NT2/D1 (cell line): Measurements from ENCODE around the gene MECR.
A peak's percentile ranks its signal among the peaks of the same experiment; 100 is the strongest.

Experiments
- DNase-seq: peaks from one replicate; pipeline ENCODE4 v3.0.0-alpha.2; 2011; ENCODE audit warnings: low read depth, low spot score
- H3K27me3 ChIP-seq: 2 replicates; pipeline ENCODE4 v1.6.0; 2011; ENCODE audit warnings: mild to moderate bottlenecking; ENCODE audit not compliant: insufficient read length, insufficient read depth
- H3K36me3 ChIP-seq: 2 replicates; pipeline ENCODE4 v1.6.1; 2011; ENCODE audit warnings: mild to moderate bottlenecking, low read length, mixed read lengths; ENCODE audit not compliant: insufficient read depth, insufficient read length
- H3K4me1 ChIP-seq: 2 replicates; pipeline ENCODE4 v1.5.1; 2011; ENCODE audit not compliant: insufficient read depth, insufficient read length
- H3K4me3 ChIP-seq: 2 replicates; pipeline ENCODE4 v1.5.1; 2011; ENCODE audit warnings: low read depth; ENCODE audit not compliant: insufficient read length
- H3K9ac ChIP-seq: 2 replicates; pipeline ENCODE4 v1.6.0; 2011; ENCODE audit warnings: low read depth; ENCODE audit not compliant: insufficient read length
- H3K9me3 ChIP-seq: 2 replicates; pipeline ENCODE4 v1.5.1; 2011; ENCODE audit warnings: mild to moderate bottlenecking, low read length; ENCODE audit not compliant: insufficient read depth
- SUZ12 ChIP-seq: IDR thresholded peaks from 2 replicates; pipeline ENCODE4 v1.6.1; 2011; ENCODE audit not compliant: insufficient read length, insufficient read depth; ENCODE audit errors: extremely low read depth
- YY1 ChIP-seq: IDR thresholded peaks from 2 replicates; pipeline ENCODE4 v1.6.1; 2011; ENCODE audit not compliant: insufficient read length, insufficient read depth
- ZNF274 ChIP-seq: IDR thresholded peaks from 2 replicates; pipeline ENCODE4 v1.6.1; 2011; ENCODE audit warnings: mild to moderate bottlenecking, low read depth, low read length

MECR gene

DNA sequence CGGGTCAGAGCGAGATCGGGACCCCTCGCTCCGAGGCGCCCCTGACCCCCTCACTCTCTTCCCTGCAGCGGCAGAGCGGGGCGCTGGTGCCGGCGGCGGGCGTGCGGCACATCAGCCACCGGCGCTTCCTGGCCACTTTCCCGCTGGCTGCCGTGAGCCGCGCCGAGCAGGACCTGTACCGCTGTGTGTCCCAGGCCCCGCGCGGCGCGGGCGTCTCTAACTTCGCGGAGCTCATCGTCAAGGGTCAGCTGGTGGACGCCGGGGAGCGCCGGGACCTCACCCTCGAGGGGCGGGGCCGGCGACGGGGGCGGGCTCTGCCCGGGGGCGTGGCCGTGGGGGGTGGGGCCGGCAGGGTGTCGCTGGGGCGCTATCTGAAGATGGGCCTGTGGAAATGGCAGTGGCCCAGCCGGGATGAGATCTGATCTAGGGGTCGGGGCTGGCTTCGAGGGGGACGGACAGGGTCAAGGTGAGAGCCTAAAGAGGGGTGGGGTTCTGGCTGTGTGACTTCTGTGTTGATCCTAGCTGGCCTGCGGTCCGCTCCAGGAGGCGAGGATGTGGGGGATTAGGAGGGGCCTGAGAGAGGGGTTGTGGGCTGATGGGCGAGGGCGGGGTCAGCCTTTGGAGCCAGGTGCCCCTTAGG, 29.2 kb upstream of the MECR start:
- H3K4me3 ChIP-seq, result peak overlapping the region; percentile 56
- no peak for DNase-seq
- H3K36me3 ChIP-seq, result peaks cover 10% of the 10 kb centered on the region
- TF ChIP-seq YY1, result no peak
- TF ChIP-seq ZNF274, result no peak
- no peak for TF ChIP-seq SUZ12
- H3K4me1 ChIP-seq, result peaks cover 34% of the 10 kb centered on the region
- peak overlapping the region; percentile 74 for H3K9ac ChIP-seq
- peaks cover 17% of the 10 kb centered on the region for H3K9me3 ChIP-seq
- H3K27me3 ChIP-seq, result peaks cover 16% of the 10 kb centered on the region

DNA sequence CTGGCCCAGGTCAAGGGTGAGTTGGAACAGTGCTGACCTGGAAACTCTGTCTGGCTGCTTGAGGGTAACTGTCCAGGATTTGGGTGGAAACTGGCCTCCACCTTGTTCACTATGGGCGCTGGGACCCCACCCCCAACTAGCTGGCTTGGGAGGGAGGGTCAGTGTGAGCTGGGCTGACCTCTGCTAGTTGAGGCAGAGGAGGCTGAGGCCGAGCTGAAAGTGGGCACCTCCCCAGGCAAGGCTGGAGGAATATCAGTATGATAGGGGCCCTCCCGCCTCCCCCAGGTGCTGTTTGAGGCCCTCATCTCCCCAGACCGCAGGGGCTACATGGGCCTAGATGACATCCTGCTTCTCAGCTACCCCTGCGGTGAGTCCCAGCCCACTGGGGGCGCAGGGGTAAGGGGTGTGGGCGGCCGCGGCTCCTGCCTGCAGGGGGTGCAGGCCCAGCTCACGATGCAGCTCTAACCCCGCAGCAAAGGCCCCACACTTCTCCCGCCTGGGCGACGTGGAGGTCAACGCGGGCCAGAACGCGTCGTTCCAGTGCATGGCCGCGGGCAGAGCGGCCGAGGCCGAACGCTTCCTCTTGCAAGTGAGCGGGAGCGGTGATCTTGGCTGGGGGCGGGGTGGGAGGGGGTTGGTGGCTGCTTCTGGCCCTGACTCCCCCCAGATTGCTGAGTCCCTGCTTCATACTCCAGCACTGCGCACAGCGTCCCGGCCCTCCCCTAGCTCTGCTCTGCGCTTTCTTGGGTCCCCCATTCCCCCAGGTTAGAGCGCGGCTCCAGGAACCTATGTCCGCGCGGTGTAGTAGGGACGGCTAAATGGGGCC, 28.5 kb upstream of the MECR start:
- Histone ChIP-seq H3K9ac (peak overlapping the region; percentile 74), H3K9me3 (peaks cover 10% of the 10 kb centered on the region), H3K27me3 (peaks cover 16% of the 10 kb centered on the region), H3K4me3 (peak overlapping the region; percentile 56), H3K36me3 (peaks cover 10% of the 10 kb centered on the region), H3K4me1 (peaks cover 34% of the 10 kb centered on the region)
- no peak for TF ChIP-seq YY1
- TF ChIP-seq ZNF274, result no peak
- no peak for TF ChIP-seq SUZ12
- no peak for DNase-seq

DNA sequence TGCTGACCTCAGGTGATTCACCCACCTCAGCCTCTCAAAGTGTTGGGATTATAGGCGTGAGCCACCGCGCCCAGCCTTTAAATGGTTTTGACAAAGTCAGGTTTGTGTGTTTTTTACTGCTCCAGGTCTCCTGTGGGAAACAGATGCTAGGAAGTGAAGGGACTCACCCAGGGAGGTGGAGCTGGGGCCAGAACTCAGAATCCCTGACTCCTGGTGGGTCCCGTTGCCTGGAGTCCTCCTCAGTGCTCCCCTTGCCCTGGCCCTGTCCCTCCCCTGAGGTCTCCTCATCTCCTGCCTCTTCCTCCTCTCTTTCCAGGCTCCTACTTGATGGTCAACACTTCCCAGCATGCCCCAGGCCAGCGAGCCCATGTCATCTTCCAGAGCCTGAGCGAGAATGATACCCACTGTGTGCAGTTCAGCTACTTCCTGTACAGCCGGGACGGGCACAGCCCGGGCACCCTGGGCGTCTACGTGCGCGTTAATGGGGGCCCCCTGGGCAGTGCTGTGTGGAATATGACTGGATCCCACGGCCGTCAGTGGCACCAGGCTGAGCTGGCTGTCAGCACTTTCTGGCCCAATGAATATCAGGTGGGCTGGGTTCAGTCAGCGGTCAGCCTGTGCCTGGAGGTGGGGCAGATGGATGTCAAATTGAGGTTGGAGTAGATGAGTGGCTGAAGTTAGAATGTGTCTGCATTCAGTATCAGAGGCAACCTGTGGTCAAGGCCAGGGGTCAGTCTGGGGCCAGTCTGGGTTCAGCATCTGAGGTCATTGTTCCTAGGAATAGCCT, 27.6 kb upstream of the MECR start:
- peaks cover 10% of the 10 kb centered on the region for H3K36me3 ChIP-seq
- 0 out of 2 replicates have a peak, but pooled peaks cover 2% of the 10 kb centered on the region for H3K9me3 ChIP-seq
- H3K4me3 ChIP-seq, result no peak overlapping the region
- H3K4me1 ChIP-seq, result peaks cover 34% of the 10 kb centered on the region
- TF ChIP-seq SUZ12 (no peak), ZNF274 (no peak), YY1 (no peak)
- H3K27me3 ChIP-seq, result peaks cover 16% of the 10 kb centered on the region
- no peak for DNase-seq
- peak overlapping the region; percentile 74 for H3K9ac ChIP-seq

GRCh38 chr1:29256979-29257804, 26.5 kb upstream of the MECR start:
- Histone ChIP-seq H3K9me3 (no peaks in the 10 kb centered on the region), H3K4me3 (no peak overlapping the region), H3K36me3 (peaks cover 10% of the 10 kb centered on the region), H3K9ac (peak overlapping the region; percentile 44), H3K27me3 (peaks cover 16% of the 10 kb centered on the region), H3K4me1 (peaks cover 34% of the 10 kb centered on the region)
- TF ChIP-seq ZNF274 (no peak), SUZ12 (no peak), YY1 (no peak)
- DNase-seq, result peak; percentile 74

- Histone ChIP-seq H3K9ac (peak overlapping the region; percentile 44), H3K36me3 (peaks cover 10% of the 10 kb centered on the region), H3K27me3 (peaks cover 16% of the 10 kb centered on the region), H3K4me3 (no peak overlapping the region), H3K9me3 (no peaks in the 10 kb centered on the region), H3K4me1 (peaks cover 38% of the 10 kb centered on the region)
- TF ChIP-seq ZNF274, result no peak
- DNase-seq, result no peak
Measured at GRCh38 chr1:29256394-29256793, 25.7 kb upstream of the MECR start.

- no peak for DNase-seq
- TF ChIP-seq YY1 (no peak), ZNF274 (no peak), SUZ12 (no peak)
- no peaks in the 10 kb centered on the region for H3K36me3 ChIP-seq
Measured at GRCh38 chr1:29255134-29255666, 24.5 kb upstream of the MECR start.

More at GRCh38 chr1:29255134-29255666, 24.5 kb upstream of the MECR start:
- peaks cover 16% of the 10 kb centered on the region for H3K27me3 ChIP-seq
- H3K4me1 ChIP-seq, result peaks cover 35% of the 10 kb centered on the region
- H3K4me3 ChIP-seq, result no peak overlapping the region
- H3K9me3 ChIP-seq, result no peaks in the 10 kb centered on the region
- H3K9ac ChIP-seq, result no peak overlapping the region
